Fibroblast of gingiva (primary cell): Measurements from ENCODE around the gene HDAC8.
A peak's percentile ranks its signal among the peaks of the same experiment; 100 is the strongest.
"Not testable (repeated sequence)": the region's sequence is repeated elsewhere in the genome, so short reads cannot be mapped to it uniquely, and the experiment has no call there.

Experiments
- DNase-seq: peaks from one replicate; pipeline ENCODE4 v3.0.0-alpha.2; 2011; ENCODE audit warnings: low read depth

Gene HDAC8

GRCh38 chrX:72532366-72532765 is 40.3 kb downstream of the HDAC8 start:
- DNase-seq, result no peak

- peak; percentile 4 for DNase-seq
Measured at GRCh38 chrX:72526534-72527508, 45.8 kb downstream of the HDAC8 start.

GRCh38 chrX:72498782-72499181 is 73.9 kb downstream of the HDAC8 start:
- no peak for DNase-seq

DNA sequence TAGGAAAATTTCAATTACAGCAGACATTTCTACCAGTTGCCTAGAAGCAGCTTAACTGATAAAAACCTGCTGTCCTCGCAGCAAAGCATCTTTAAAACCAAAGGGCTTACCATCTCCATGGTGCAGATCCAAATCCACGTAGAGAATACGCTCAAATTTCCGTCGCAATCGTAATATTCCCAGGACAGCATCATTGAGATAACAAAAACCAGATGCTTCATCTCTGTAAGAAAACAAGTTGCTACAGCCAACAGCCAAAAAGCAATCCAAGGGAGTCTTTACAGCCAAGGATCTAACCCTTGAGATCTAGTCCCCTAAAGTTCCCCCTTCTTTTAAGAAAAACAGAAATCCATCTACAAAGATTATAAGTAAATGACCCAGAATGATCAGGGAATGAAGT is 77.6 kb downstream of the HDAC8 start:
- peak; percentile 72 for DNase-seq

DNA sequence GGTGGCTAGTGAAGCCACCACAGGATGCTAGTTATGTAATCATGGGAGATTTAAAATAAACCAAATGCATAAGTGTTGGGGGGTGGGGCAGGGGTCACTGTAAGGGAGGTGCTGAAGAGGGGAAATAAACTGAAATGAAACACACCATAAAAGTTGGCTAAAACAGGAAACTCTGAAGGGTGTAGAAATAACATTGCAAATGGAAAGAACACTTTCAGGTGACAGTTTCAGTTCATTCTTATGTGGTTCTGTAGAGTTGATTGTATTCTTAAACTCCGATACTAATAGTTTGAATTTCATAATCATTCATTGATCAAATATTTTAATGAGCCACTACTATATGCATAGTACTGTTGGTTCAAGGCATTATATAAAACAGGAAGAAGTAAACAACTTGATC is 80.1 kb downstream of the HDAC8 start:
- DNase-seq, result no peak

DNA sequence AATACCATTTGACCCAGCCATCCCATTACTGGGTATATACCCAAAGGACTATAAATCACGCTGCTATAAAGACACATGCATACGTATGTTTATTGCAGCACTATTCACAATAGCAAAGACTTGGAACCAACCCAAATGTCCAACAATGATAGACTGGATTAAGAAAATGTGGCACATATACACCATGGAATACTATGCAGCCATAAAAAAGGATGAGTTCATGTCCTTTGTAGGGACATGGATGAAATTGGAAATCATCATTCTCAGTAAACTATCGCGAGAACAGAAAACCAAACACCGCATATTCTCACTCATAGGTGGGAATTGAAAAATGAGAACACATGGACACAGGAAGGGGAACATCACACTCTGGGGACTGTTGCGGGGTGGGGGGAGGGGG is 82.4 kb downstream of the HDAC8 start:
- DNase-seq, result not testable (repeated sequence)

DNA sequence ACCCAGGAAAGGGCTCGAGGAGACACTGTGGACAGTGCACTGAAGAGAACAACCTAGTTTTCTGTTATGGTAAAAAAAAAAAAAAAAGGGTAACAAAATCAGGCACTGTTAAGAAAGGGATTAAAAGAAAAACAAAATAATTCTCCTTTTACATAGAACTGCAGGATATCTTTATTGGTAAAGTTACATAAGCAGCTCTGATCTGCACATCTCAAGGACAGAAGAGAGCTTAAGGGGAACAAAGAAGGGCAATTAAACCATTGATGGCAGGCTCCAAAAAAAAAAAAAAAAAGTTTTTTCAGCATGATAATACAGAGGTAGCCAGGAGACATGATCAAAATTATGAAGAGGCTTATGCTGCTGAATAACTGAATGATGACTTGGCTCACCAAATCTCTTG is 85.0 kb downstream of the HDAC8 start:
- DNase-seq, result no peak

GRCh38 chrX:72479324-72480274 is 93.0 kb downstream of the HDAC8 start:
- no peak for DNase-seq

DNA sequence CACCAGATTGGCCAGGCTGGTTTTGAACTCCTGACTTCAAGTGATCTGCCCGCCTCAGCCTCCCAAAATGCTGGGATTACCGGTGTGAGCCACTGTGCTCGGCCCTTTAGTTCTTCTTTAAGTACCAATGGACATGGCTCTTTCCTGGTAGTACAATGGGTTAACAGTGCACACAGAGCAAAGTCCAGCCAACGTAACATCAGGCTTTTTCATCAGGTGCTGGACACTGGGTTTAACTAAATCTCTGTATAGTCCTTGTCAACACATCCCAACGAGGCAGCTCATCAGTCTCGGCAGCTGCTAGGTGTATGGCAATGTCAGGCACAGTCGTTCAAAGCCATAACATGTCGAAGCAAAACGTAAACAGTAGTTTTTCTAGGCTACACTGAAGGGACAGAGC is 93.8 kb downstream of the HDAC8 start:
- DNase-seq, result no peak

DNA sequence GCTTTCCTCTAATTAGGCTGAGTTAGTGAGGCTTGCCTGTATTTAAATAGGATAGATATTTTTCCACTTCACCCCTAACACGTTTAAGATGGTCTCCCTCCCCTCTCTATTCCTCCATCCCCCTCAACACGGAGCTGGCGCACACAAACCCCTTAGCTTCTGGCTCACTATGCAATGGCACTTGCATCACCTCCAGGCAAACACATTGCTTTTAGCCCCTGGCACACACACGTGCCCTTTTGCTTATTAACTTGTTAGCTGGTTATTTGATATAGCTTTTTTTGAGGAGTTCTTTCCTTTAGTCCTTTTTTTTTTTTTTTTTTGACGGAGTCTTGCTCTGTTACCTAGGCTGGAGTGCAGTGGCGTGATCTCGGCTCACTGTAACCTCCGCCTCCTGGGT is 94.3 kb downstream of the HDAC8 start:
- DNase-seq, result peak; percentile 45

- DNase-seq, result peak; percentile 71
Measured at GRCh38 chrX:72477781-72478181, 94.9 kb downstream of the HDAC8 start.

GRCh38 chrX:72477376-72477775 is 95.3 kb downstream of the HDAC8 start:
- DNase-seq, result no peak

GRCh38 chrX:72475952-72476668 is 96.5 kb downstream of the HDAC8 start:
- peak; percentile 1 for DNase-seq

- DNase-seq, result no peak
Measured at GRCh38 chrX:72475338-72475737, 97.3 kb downstream of the HDAC8 start.

DNA sequence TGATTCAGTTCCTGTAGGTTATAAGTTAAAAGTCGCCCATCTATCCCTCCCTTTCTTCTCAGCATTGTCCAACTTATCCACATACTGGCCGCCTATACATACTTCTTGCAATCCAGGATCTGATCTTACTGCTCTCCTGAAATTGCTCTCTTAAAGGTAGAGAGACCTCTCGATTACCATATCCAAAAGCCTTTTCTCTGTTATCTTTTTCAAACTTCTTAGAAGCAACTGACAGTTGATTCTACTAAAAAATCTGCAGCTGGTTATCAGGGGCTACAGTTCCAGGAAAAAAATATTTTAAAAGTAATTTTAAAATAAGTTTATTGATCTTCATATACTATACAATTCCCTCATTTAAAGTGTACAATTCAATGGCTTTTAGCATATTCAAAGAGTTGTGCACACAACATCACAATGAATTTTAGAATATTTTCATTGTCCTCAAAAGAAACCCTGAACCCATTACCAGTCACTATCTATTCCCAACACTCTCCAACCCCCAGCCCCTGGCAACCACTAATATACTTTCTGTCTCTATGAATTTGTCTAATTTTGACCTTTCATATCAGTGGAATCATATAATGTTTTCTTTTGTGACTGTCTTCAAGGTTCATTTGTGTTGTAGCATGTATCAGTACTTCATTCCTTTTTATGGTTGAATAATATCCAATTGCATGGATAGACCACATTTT is 102.0 kb downstream of the HDAC8 start:
- DNase-seq, result no peak

DNA sequence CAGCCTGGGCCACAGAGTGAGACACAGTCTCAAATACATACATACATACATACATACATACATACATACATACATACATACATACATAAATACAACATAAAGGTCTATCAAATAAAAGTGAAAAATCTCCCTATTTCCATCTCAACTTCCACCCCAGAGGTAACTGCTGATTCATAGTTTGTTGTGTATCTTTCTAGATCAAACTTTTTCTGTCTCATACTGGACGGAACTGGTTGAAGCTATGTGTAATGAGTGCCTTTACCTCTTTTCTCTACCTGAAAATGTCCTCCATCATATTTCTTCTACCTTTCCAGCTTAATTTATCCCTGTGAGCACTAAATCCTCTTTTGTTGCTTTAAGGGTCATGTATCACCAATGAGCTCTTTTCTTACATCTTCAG is 102.5 kb downstream of the HDAC8 start:
- DNase-seq, result no peak

DNA sequence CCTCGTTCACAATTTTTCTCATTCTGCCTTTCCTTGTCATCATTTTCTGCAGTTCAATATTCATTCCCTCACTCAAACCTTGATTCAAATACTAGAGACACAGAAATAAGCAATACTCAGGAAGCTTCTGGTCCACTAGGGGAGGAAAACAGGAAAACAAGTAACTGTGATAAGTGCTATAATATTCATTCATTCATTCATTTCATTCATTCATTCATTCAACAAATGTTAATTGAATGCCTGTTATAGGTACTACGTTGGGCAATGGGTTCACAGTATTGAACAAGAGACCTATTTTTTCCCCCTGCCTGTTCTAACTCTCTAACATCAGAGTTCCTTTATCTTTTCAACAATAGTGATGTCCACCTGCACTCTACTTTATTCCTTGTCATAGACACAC is 104.0 kb downstream of the HDAC8 start:
- no peak for DNase-seq

DNA sequence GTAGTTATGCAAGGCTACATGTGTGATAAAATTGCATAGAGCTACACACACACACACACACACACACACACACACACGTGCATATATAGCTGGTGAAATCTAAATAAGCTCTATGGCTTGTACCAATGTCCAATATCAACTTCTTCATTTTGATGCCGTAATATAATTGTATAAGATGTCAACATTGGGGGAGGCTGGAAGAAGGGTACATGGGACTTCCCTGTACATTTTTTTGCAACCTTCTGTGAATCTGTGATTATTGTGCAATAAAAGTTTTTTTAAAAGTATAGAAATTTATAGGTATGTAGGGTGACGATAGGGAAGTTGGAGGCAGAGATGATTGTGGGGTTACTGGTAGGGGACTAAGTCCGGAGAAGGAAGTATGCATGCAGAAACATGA is 105.5 kb downstream of the HDAC8 start:
- DNase-seq, result no peak

- peak; percentile 38 for DNase-seq
Measured at GRCh38 chrX:72466493-72466892, 106.2 kb downstream of the HDAC8 start.

DNA sequence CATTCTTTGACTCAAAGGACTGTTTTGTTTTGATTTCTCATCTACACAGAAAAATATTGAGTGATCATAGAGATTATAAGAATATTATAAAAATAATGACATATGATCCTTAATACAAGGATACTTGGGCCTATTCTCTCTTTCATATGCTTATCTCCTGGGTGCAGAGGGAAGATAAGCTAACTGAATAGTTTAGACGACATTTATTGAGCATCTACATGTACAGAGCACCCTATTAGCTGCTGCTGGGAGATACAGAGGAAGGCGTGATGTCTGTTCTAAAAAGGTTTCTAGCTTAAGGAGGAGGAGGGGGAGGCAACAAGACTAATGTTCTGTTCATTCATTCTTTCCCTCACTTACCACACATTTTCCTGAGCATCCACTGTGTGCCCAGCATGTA is 106.8 kb downstream of the HDAC8 start:
- DNase-seq, result no peak

GRCh38 chrX:72461766-72462165 is 110.9 kb downstream of the HDAC8 start:
- peak; percentile 2 for DNase-seq
